Ascending aorta (tissue), 2 donors: ENCODE measurements around the gene CLEC2A. TPM values are rescaled to one million over a fixed set of nuclear protein-coding genes. Genes with fewer than 3 reads are reported as not detected.
"Not testable (repeated sequence)": the region's sequence is repeated elsewhere in the genome, so short reads cannot be mapped to it uniquely, and the experiment has no call there.

Experiments used
- DNase-seq, 2 donors: peaks; one replicate each; pipeline ENCODE4 v3.0.0-alpha.2; 2019; ENCODE audit warnings: low spot score in 2 of 2
- H3K27ac ChIP-seq, 2 donors: fragments of 200-600 bp; sonication (generic); one replicate each; pipeline ENCODE4 v1.5.1; 2016 to 2017; ENCODE audit warnings: mild to moderate bottlenecking in 1 of 2
- H3K27me3 ChIP-seq: fragments of 200-600 bp; sonication (generic); one replicate; pipeline ENCODE4 v1.5.1; 2017
- H3K36me3 ChIP-seq, 2 donors: fragments of 200-600 bp; sonication (generic); one replicate each; pipeline ENCODE4 v1.5.1; 2016
- H3K4me1 ChIP-seq, 2 donors: fragments of 200-600 bp; sonication (generic); one replicate each; pipeline ENCODE4 v1.5.1; 2016 to 2017; ENCODE audit warnings: mild to moderate bottlenecking in 1 of 2
- H3K4me3 ChIP-seq, 2 donors: fragments of 200-600 bp; sonication (generic); one replicate each; pipeline ENCODE4 v1.5.1; 2016 to 2017; ENCODE audit warnings: mild to moderate bottlenecking in 1 of 2
- H3K9me3 ChIP-seq, 2 donors: fragments of 200-600 bp; sonication (generic); one replicate each; pipeline ENCODE4 v1.5.1; 2016
- CTCF ChIP-seq, 3 experiments: fragments of 200-600 bp in 2 of 3; fragments of 450-650 bp in 1 of 3; sonication (generic) in 2 of 3; IDR thresholded peaks; one replicate each; pipeline ENCODE4 v1.5.1; 2016 to 2019; ENCODE audit warnings: antibody characterized with exemption in 3 of 3, mild to moderate bottlenecking in 1 of 3, moderate library complexity in 1 of 3
- intact Hi-C: fragments of 100-400 bp; cut with DNase I; formaldehyde crosslinking; loops from one replicate; pipeline ENCODE4 v1.15.1; 2023
- total RNA-seq: library from RNA; depleted of rRNA; stranded (reverse); fragments of >200 nt; gene quantifications from one replicate; pipeline ENCODE4 v1.1.0, GENCODE V29; 2016

Gene CLEC2A
- total RNA-seq, 1 donor from 2014 or later = not detected

DNA sequence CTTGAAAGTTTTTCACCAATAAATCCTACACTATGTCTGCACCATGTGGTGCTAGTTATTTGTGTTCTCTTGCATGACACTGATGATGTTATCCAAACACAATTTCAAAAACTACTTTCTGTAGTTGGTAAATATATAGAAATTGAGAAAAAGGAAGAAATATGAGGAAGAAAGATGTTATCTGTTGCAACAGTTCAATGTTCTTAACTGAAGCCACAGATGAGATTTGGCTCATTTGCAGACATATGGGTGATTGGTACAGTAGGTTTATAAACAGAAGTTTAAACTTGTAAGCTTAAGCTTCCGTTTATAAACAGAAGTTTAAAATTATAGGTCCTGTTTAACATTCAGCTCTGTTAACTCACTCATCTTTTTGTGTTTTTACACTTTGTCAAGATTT is 39.0 kb upstream of the CLEC2A start, which contains the start of gene CLEC12A:
TSS of gene CLEC12A (plus strand) at position 229 of the 400 bp plus-strand sequence. CDS start 188 bp downstream, outside the sequence.
- DNase-seq = no peak
- Histone ChIP-seq H3K4me1 (no peaks in the 10 kb centered on the region), H3K36me3 (no peaks in the 10 kb centered on the region), H3K4me3 (no peak within 1 kb of the TSS), H3K27ac (no peak within 1 kb of the TSS), H3K9me3 (no peaks in the 10 kb centered on the region), H3K27me3 (no peaks in the 10 kb centered on the region)
- TF ChIP-seq CTCF (IDR thresholded peaks at IDR 0.05) = no peak
- intact Hi-C loops = no loop called here

DNA sequence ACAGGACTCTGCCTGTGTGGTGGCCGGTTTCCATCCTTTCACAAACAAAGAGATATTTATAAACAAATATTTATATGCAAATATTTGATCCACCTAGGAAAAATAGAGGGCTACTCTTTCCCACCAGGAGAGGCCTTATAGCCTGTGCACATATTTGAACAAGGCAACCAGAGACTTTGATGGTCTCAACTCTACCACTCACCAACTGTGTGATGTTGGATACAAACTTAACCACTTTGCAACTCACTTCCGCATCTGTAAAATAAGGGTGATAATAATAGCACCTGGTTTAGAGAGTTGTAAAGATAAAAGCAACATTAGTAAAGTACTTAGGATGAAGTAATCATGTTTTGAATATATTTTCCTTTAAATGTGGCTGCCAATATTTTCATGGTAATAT is 37.5 kb upstream of the CLEC2A start:
- no peak for TF ChIP-seq CTCF (IDR thresholded peaks at IDR 0.05)
- no peak for DNase-seq
- Histone ChIP-seq H3K9me3 (no peaks in the 10 kb centered on the region), H3K4me3 (no peak overlapping the region), H3K36me3 (no peaks in the 10 kb centered on the region), H3K27ac (no peak overlapping the region), H3K27me3 (no peaks in the 10 kb centered on the region), H3K4me1 (no peaks in the 10 kb centered on the region)
- intact Hi-C loops = no loop called here

GRCh38 chr12:9961901-9962300 is 29.7 kb upstream of the CLEC2A start:
- no peaks in the 10 kb centered on the region for H3K27me3 ChIP-seq
- intact Hi-C loops = no loop called here
- no peak for TF ChIP-seq CTCF (IDR thresholded peaks at IDR 0.05)
- H3K4me3 ChIP-seq = no peak overlapping the region
- DNase-seq = no peak
- no peaks in the 10 kb centered on the region for H3K9me3 ChIP-seq
- H3K27ac ChIP-seq = no peak overlapping the region
- no peaks in the 10 kb centered on the region for H3K36me3 ChIP-seq
- no peaks in the 10 kb centered on the region for H3K4me1 ChIP-seq

- H3K4me1 ChIP-seq = no peaks in the 10 kb centered on the region
- intact Hi-C loops = no loop called here
These were observed 28.9 kb upstream of the CLEC2A start for GRCh38 chr12:9961106-9961505.

DNA sequence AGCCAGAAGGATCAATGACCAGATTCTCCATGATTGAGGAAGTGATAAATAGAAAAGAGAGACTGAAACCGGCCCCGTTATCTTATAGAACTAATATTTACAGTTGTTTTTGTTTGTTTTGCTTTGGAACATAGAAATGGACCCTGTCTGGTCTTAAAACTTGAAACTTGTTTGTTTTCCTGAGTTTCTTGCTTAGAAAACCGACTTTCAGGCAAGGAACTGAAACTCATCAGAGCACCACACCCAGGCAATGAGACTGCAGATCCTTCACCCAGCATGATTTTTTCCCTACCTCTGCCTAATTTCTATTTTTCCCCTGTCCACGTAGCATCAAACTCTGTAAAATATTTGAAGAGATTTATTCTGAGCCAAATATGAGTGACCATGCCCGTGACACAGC is 28.4 kb upstream of the CLEC2A start:
- no peaks in the 10 kb centered on the region for H3K9me3 ChIP-seq
- H3K27ac ChIP-seq = no peak overlapping the region
- H3K27me3 ChIP-seq = no peaks in the 10 kb centered on the region
- no peak for DNase-seq
- intact Hi-C loops = no loop called here
- no peak for TF ChIP-seq CTCF (IDR thresholded peaks at IDR 0.05)
- H3K4me1 ChIP-seq = no peaks in the 10 kb centered on the region
- no peak overlapping the region for H3K4me3 ChIP-seq
- no peaks in the 10 kb centered on the region for H3K36me3 ChIP-seq

More at GRCh38 chr12:9961106-9961505, 28.9 kb upstream of the CLEC2A start:
- TF ChIP-seq CTCF (IDR thresholded peaks at IDR 0.05) = no peak
- DNase-seq = no peak
- no peaks in the 10 kb centered on the region for H3K27me3 ChIP-seq
- no peak overlapping the region for H3K4me3 ChIP-seq
- no peaks in the 10 kb centered on the region for H3K9me3 ChIP-seq
- H3K27ac ChIP-seq = no peak overlapping the region
- H3K36me3 ChIP-seq = no peaks in the 10 kb centered on the region

DNA sequence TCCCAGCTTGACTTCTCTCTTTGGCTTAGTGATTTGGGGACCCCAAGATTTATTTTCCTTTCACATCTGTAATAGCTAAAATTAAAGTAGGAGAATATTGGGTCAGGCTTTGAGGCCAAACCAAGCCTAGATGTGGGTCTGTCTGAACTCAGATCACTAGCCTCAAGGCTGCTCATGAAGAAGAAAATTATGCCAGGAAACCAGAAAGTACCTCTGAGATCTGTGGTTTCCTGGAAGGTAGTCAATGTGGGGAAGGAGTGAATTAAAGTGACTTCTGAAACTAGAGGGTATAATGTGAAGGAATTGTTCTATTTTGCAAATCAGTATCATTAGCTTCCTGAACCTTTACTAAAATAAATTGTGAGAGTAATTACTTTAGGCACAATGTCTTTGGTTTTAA is 25.7 kb upstream of the CLEC2A start:
- no peaks in the 10 kb centered on the region for H3K27me3 ChIP-seq
- intact Hi-C loops = no loop called here
- no peaks in the 10 kb centered on the region for H3K9me3 ChIP-seq

GRCh38 chr12:9952954-9953729 is 21.0 kb upstream of the CLEC2A start:
- H3K27ac ChIP-seq, H3K27me3 ChIP-seq, H3K9me3 ChIP-seq, H3K4me3 ChIP-seq, intact Hi-C loops, H3K4me1 ChIP-seq, H3K36me3 ChIP-seq, DNase-seq: not testable (repeated sequence)

More for the DNA sequence above, 25.7 kb upstream of the CLEC2A start:
- TF ChIP-seq CTCF (IDR thresholded peaks at IDR 0.05) = no peak
- H3K27ac ChIP-seq = no peak overlapping the region
- no peaks in the 10 kb centered on the region for H3K36me3 ChIP-seq
- H3K4me1 ChIP-seq = no peaks in the 10 kb centered on the region
- no peak for DNase-seq
- H3K4me3 ChIP-seq = no peak overlapping the region
